OCI-LY1 (cell line): ENCODE data around the gene NFASC.

ENCODE experiments used
- H2AFZ ChIP-seq: fragments of 200-600 bp; sonication (generic), shearing (Covaris generic); 2 replicates; pipeline ENCODE4 v1.6.0; 2014; ENCODE audit warnings: antibody characterized with exemption, mild to moderate bottlenecking, low read length
- H3F3A ChIP-seq: fragments of 200-600 bp; sonication (generic), shearing (Covaris generic); 2 replicates; pipeline ENCODE4 v1.6.0; 2014; ENCODE audit warnings: mild to moderate bottlenecking, antibody characterized with exemption, low read length, moderate library complexity; ENCODE audit not compliant: insufficient read depth
- H3K27ac ChIP-seq: fragments of 200-600 bp; sonication (generic); 2 replicates; pipeline ENCODE4 v1.5.1; 2014; ENCODE audit warnings: low read length, mixed run types, mild to moderate bottlenecking, low read depth; ENCODE audit not compliant: poor library complexity, severe bottlenecking
- H3K27me3 ChIP-seq: fragments of 200-600 bp; sonication (generic); 2 replicates; pipeline ENCODE4 v1.6.0; 2014; ENCODE audit warnings: antibody characterized with exemption, mild to moderate bottlenecking, low read length, moderate library complexity; ENCODE audit not compliant: insufficient read depth
- H3K36me3 ChIP-seq: fragments of 200-600 bp; sonication (generic); 2 replicates; pipeline ENCODE4 v1.6.1; 2014; ENCODE audit warnings: mild to moderate bottlenecking, antibody characterized with exemption, low read length, moderate library complexity, mixed read lengths; ENCODE audit not compliant: insufficient read depth
- H3K4me1 ChIP-seq: fragments of 200-600 bp; sonication (generic); 2 replicates; pipeline ENCODE4 v1.5.1; 2014; ENCODE audit warnings: mild to moderate bottlenecking, low read length, moderate library complexity; ENCODE audit not compliant: insufficient read depth, severe bottlenecking
- H3K4me2 ChIP-seq: fragments of 200-600 bp; sonication (generic), shearing (Covaris generic); 2 replicates; pipeline ENCODE4 v1.6.1; 2014; ENCODE audit warnings: low read length
- H3K4me3 ChIP-seq: fragments of 200-600 bp; sonication (generic); 2 replicates; pipeline ENCODE4 v1.5.1; 2014; ENCODE audit warnings: low read length, low read depth, mild to moderate bottlenecking, mixed read lengths; ENCODE audit not compliant: poor library complexity, severe bottlenecking
- H3K79me2 ChIP-seq: fragments of 200-600 bp; shearing (Covaris generic); 2 replicates; pipeline ENCODE4 v1.6.1; 2016; ENCODE audit warnings: mixed run types, low read length, mixed read lengths; ENCODE audit not compliant: insufficient read depth
- H3K9ac ChIP-seq: fragments of 200-600 bp; sonication (generic), shearing (Covaris generic); 2 replicates; pipeline ENCODE4 v1.6.1; 2014; ENCODE audit warnings: mild to moderate bottlenecking, low read length, mixed read lengths
- H3K9me2 ChIP-seq: fragments of 200-600 bp; sonication (generic), shearing (Covaris generic); 2 replicates; pipeline ENCODE4 v1.6.1; 2014; ENCODE audit warnings: low read depth, mild to moderate bottlenecking, low read length, mixed read lengths
- H3K9me3 ChIP-seq: fragments of 200-600 bp; shearing (Covaris generic); 2 replicates; pipeline ENCODE4 v1.6.1; 2014; ENCODE audit warnings: low read length, mixed read lengths
- H4K20me1 ChIP-seq: fragments of 200-600 bp; sonication (generic), shearing (Covaris generic); 2 replicates; pipeline ENCODE4 v1.6.0; 2016; ENCODE audit warnings: mild to moderate bottlenecking, low read length; ENCODE audit not compliant: insufficient read depth
- EZH2 ChIP-seq: fragments of 200-600 bp; sonication (generic), shearing (Covaris generic); IDR thresholded peaks from 2 replicates; pipeline ENCODE4 v1.8.0; 2017; ENCODE audit warnings: borderline replicate concordance, mixed run types, mild to moderate bottlenecking, antibody characterized with exemption, low read length, moderate library complexity, mixed read lengths
- TF ChIP-seq, protein P1 (sequence below): fragments of 200-600 bp; sonication (generic), shearing (Covaris generic); IDR thresholded peaks from 2 replicates; pipeline ENCODE4 v1.5.1; 2017; ENCODE audit warnings: mild to moderate bottlenecking, antibody characterized with exemption, low read length, moderate library complexity, mixed read lengths

NFASC gene

DNA sequence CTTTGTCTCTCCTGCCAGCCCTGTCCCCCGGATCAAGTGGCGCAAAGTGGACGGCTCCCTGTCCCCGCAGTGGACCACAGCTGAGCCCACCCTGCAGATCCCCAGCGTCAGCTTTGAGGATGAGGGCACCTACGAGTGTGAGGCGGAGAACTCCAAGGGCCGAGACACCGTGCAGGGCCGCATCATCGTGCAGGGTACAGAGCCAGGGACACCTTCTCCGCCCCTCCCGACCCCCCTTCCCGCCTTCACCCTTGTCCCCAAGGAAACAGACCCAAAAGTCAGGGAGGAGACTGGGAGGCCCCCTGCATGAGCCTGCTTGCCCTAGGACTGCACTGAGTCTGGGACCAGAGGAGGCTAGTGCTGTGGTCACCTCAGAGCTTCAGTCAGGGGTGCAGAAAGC is 190.6 kb downstream of the NFASC start:
- Histone ChIP-seq H3K4me1 (no peaks in the 10 kb centered on the region), H3K9me2 (no peaks in the 10 kb centered on the region), H3K79me2 (no peaks in the 10 kb centered on the region), H4K20me1 (no peaks in the 10 kb centered on the region), H3K4me2 (no peak overlapping the region), H3K36me3 (no peaks in the 10 kb centered on the region), H3F3A (no peaks in the 10 kb centered on the region), H3K4me3 (no peak overlapping the region), H2AFZ (no peak overlapping the region), H3K9me3 (no peaks in the 10 kb centered on the region), H3K27ac (no peak overlapping the region), H3K9ac (no peak overlapping the region), H3K27me3 (peaks cover 11% of the 10 kb centered on the region)
- no peak for TF ChIP-seq EZH2
- TF ChIP-seq, protein P1, sequence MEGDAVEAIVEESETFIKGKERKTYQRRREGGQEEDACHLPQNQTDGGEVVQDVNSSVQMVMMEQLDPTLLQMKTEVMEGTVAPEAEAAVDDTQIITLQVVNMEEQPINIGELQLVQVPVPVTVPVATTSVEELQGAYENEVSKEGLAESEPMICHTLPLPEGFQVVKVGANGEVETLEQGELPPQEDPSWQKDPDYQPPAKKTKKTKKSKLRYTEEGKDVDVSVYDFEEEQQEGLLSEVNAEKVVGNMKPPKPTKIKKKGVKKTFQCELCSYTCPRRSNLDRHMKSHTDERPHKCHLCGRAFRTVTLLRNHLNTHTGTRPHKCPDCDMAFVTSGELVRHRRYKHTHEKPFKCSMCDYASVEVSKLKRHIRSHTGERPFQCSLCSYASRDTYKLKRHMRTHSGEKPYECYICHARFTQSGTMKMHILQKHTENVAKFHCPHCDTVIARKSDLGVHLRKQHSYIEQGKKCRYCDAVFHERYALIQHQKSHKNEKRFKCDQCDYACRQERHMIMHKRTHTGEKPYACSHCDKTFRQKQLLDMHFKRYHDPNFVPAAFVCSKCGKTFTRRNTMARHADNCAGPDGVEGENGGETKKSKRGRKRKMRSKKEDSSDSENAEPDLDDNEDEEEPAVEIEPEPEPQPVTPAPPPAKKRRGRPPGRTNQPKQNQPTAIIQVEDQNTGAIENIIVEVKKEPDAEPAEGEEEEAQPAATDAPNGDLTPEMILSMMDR = no peak

DNA sequence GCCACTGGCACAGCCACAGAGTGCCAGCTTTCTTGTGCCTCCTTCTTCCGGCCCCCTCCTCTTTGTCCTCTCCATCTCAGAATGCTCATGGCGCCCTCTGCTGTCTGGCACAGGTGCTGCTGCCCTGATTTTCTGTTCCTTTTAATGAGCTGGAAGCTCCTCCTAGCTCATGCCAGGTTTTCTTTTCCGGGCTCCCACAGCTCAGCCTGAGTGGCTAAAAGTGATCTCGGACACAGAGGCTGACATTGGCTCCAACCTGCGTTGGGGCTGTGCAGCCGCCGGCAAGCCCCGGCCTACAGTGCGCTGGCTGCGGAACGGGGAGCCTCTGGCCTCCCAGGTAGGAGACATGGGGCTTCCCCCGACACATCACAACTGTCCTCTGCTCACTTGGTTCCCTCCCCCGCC is 191.0 kb downstream of the NFASC start:
- H3K4me3 ChIP-seq = no peak overlapping the region
- no peaks in the 10 kb centered on the region for H3K9me2 ChIP-seq
- H3K27ac ChIP-seq = no peak overlapping the region
- H3K9me3 ChIP-seq = no peaks in the 10 kb centered on the region
- H3K9ac ChIP-seq = no peak overlapping the region
- no peaks in the 10 kb centered on the region for H3K4me1 ChIP-seq
- H2AFZ ChIP-seq = no peak overlapping the region
- no peaks in the 10 kb centered on the region for H3K36me3 ChIP-seq
- no peaks in the 10 kb centered on the region for H3K79me2 ChIP-seq
- H3K4me2 ChIP-seq = no peak overlapping the region
- no peaks in the 10 kb centered on the region for H4K20me1 ChIP-seq
- H3F3A ChIP-seq = no peaks in the 10 kb centered on the region
- peaks cover 11% of the 10 kb centered on the region for H3K27me3 ChIP-seq
- no peak for TF ChIP-seq EZH2
- TF ChIP-seq, protein P1 = peak; percentile 91

DNA sequence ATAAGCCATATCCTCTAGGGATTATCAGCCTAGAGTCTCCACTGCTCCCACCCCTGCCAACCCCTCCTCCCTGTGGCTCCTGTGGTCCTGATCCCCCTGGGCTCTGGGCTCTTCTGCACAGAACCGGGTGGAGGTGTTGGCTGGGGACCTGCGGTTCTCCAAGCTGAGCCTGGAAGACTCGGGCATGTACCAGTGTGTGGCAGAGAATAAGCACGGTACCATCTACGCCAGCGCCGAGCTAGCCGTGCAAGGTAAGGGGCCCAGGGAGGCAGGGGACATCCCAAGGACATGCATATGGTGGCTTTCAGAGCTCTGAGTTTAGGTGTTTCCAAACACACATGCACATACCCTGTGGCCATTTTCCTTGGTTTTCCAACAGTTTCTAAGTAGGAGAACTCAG is 191.7 kb downstream of the NFASC start:
- no peak overlapping the region for H2AFZ ChIP-seq
- TF ChIP-seq EZH2 = no peak
- TF ChIP-seq, protein P1 = no peak

More for the DNA sequence above, 191.7 kb downstream of the NFASC start:
- Histone ChIP-seq H3K4me3 (no peak overlapping the region), H3K36me3 (no peaks in the 10 kb centered on the region), H3K27me3 (peaks cover 4% of the 10 kb centered on the region; the same call in 1 of the 2 replicates), H3F3A (no peaks in the 10 kb centered on the region), H3K27ac (no peak overlapping the region), H3K4me1 (no peaks in the 10 kb centered on the region), H3K79me2 (no peaks in the 10 kb centered on the region), H3K4me2 (no peak overlapping the region), H4K20me1 (no peaks in the 10 kb centered on the region), H3K9ac (no peak overlapping the region), H3K9me2 (no peaks in the 10 kb centered on the region), H3K9me3 (no peaks in the 10 kb centered on the region)
